Measurements from ENCODE around the gene IL3RA. TPM values are rescaled to one million over a fixed set of nuclear protein-coding genes. Genes with fewer than 3 reads are reported as not detected.
"Not testable (repeated sequence)": the region's sequence is repeated elsewhere in the genome, so short reads cannot be mapped to it uniquely, and the experiment has no call there.

The IL3RA gene
- total RNA-seq, 1 donor from 2014 or later, result 3.8 TPM

GRCh38 chrX:1398431-1399340, 62.1 kb downstream of the IL3RA start:
- DNase-seq (ENCODE audit: low spot score), result no peak

- no peak for DNase-seq (ENCODE audit: low spot score)
These were observed 63.5 kb downstream of the IL3RA start for GRCh38 chrX:1400049-1400448.

- DNase-seq (ENCODE audit: low spot score), result no peak
These were observed 64.3 kb downstream of the IL3RA start for GRCh38 chrX:1400742-1401471.

- DNase-seq (ENCODE audit: low spot score), result no peak
These were observed 65.2 kb downstream of the IL3RA start for GRCh38 chrX:1401611-1402430.

GRCh38 chrX:1403228-1403627, 66.6 kb downstream of the IL3RA start:
- no peak for DNase-seq (ENCODE audit: low spot score)

- DNase-seq (ENCODE audit: low spot score), result not testable (repeated sequence)
These were observed 67.3 kb downstream of the IL3RA start for GRCh38 chrX:1403867-1404266.

- DNase-seq (ENCODE audit: low spot score), result not testable (repeated sequence)
These were observed 69.2 kb downstream of the IL3RA start for GRCh38 chrX:1405769-1406168.

- DNase-seq (ENCODE audit: low spot score), result no peak
These were observed 70.5 kb downstream of the IL3RA start for GRCh38 chrX:1407035-1407434.

- DNase-seq (ENCODE audit: low spot score), result no peak
These were observed 74.7 kb downstream of the IL3RA start for GRCh38 chrX:1411326-1411725.

GRCh38 chrX:1412551-1413161, 76.1 kb downstream of the IL3RA start:
- no peak for DNase-seq (ENCODE audit: low spot score)

- DNase-seq (ENCODE audit: low spot score), result no peak
These were observed 79.8 kb downstream of the IL3RA start for GRCh38 chrX:1416327-1416784.

GRCh38 chrX:1416965-1417760, 80.6 kb downstream of the IL3RA start:
- no peak for DNase-seq (ENCODE audit: low spot score)

GRCh38 chrX:1417921-1418771, 81.6 kb downstream of the IL3RA start:
- DNase-seq (ENCODE audit: low spot score), result no peak

- no peak for DNase-seq (ENCODE audit: low spot score)
These were observed 82.4 kb downstream of the IL3RA start for GRCh38 chrX:1418901-1419544.

GRCh38 chrX:1419545-1420355, 83.2 kb downstream of the IL3RA start:
- no peak for DNase-seq (ENCODE audit: low spot score)

GRCh38 chrX:1420371-1420770, 83.8 kb downstream of the IL3RA start:
- DNase-seq (ENCODE audit: low spot score), result no peak

GRCh38 chrX:1421433-1422134, 85.0 kb downstream of the IL3RA start:
- DNase-seq (ENCODE audit: low spot score), result no peak

- DNase-seq (ENCODE audit: low spot score), result no peak
These were observed 85.5 kb downstream of the IL3RA start for GRCh38 chrX:1422135-1422465.

Measured in mucosa of gallbladder (tissue), 1 donor.